A673 (cell line): Measurements from ENCODE around the gene PCDHA5. TPM values are rescaled to one million over a fixed set of nuclear protein-coding genes. Genes with fewer than 3 reads are reported as not detected.

Experiments
- total RNA-seq: library from RNA; stranded (reverse); gene quantifications from 2 replicates; pipeline ENCODE4 v1.2.3, GENCODE V29; 2021

Gene PCDHA5
- total RNA-seq, 1 experiment from 2014 or later: 2.1 TPM

Other genes starting within 250 kb of the PCDHA5 start
- gene CD14, start 188.4 kb upstream of the PCDHA5 start, total RNA-seq: 0.41 and 0.48 TPM in 2 replicates
- gene TMCO6, start 182.2 kb upstream of the PCDHA5 start, total RNA-seq: 24.1 and 26.5 TPM in 2 replicates
- gene NDUFA2, start 174.0 kb upstream of the PCDHA5 start, total RNA-seq: 60.0 and 63.4 TPM in 2 replicates
- 116 and 120 TPM in 2 replicates for gene IK, start 173.8 kb upstream of the PCDHA5 start, total RNA-seq
- gene WDR55, start 156.7 kb upstream of the PCDHA5 start, total RNA-seq: 31.1 and 33.2 TPM in 2 replicates
- gene DND1, start 148.0 kb upstream of the PCDHA5 start, total RNA-seq: 2.3 and 3.0 TPM in 2 replicates
- 95.6 and 101 TPM in 2 replicates for gene HARS1, start 130.2 kb upstream of the PCDHA5 start, total RNA-seq
- gene HARS2, start 130.2 kb upstream of the PCDHA5 start, total RNA-seq: 33.0 and 33.7 TPM in 2 replicates
- gene ZMAT2, start 121.2 kb upstream of the PCDHA5 start, total RNA-seq: 64.0 and 68.0 TPM in 2 replicates
- gene PCDHA1, start 35.5 kb upstream of the PCDHA5 start, total RNA-seq: 0.45 and 0.96 TPM in 2 replicates
- gene PCDHA2, start 26.8 kb upstream of the PCDHA5 start, total RNA-seq: 0.06 and 0.15 TPM in 2 replicates
- gene PCDHA3, start 20.6 kb upstream of the PCDHA5 start, total RNA-seq: 2.6 and 3.2 TPM in 2 replicates
- gene PCDHA4, start 14.5 kb upstream of the PCDHA5 start, total RNA-seq: 0.39 and 0.58 TPM in 2 replicates
- 12.6 and 12.7 TPM in 2 replicates for gene PCDHA6, start 6.3 kb downstream of the PCDHA5 start, total RNA-seq
- 2.6 and 3.8 TPM in 2 replicates for gene PCDHA7, start 12.7 kb downstream of the PCDHA5 start, total RNA-seq
- 1.4 and 1.5 TPM in 2 replicates for gene PCDHA8, start 19.6 kb downstream of the PCDHA5 start, total RNA-seq
- gene PCDHA9, start 26.8 kb downstream of the PCDHA5 start, total RNA-seq: 0.33 and 0.37 TPM in 2 replicates
- 11.5 and 11.6 TPM in 2 replicates for gene PCDHA10, start 34.3 kb downstream of the PCDHA5 start, total RNA-seq
- gene PCDHA11, start 47.3 kb downstream of the PCDHA5 start, total RNA-seq: 11.4 and 15.5 TPM in 2 replicates
- gene PCDHA12, start 53.7 kb downstream of the PCDHA5 start, total RNA-seq: 10.5 and 10.7 TPM in 2 replicates
- gene PCDHA13, start 60.5 kb downstream of the PCDHA5 start, total RNA-seq: 5.8 and 6.2 TPM in 2 replicates
- 7.2 and 8.8 TPM in 2 replicates for gene PCDHAC1, start 104.7 kb downstream of the PCDHA5 start, total RNA-seq
- gene PCDHAC2, start 144.9 kb downstream of the PCDHA5 start, total RNA-seq: 6.8 and 7.1 TPM in 2 replicates
- 0.04 and 0.06 TPM in 2 replicates for gene PCDHB1, start 229.8 kb downstream of the PCDHA5 start, total RNA-seq